ENCODE results near the gene KIAA1549.
"Not testable (repeated sequence)": the region's sequence is repeated elsewhere in the genome, so short reads cannot be mapped to it uniquely, and the experiment has no call there.

KIAA1549 gene

GRCh38 chr7:138804618-138805017, 176.6 kb downstream of the KIAA1549 start:
- DNase-seq = no peak
- in situ Hi-C loops (cut with HindIII; ENCODE audit: low pct_ligation_motif_present, low pct_unique_long_range_greater_than_20kb, low sequenced_read_pairs) = no loop called here

GRCh38 chr7:138802706-138803105, 178.5 kb downstream of the KIAA1549 start:
- in situ Hi-C loops (cut with HindIII; ENCODE audit: low pct_ligation_motif_present, low pct_unique_long_range_greater_than_20kb, low sequenced_read_pairs) = no loop called here
- no peak for DNase-seq

GRCh38 chr7:138801256-138801655, 179.9 kb downstream of the KIAA1549 start:
- in situ Hi-C loops (cut with HindIII; ENCODE audit: low pct_ligation_motif_present, low pct_unique_long_range_greater_than_20kb, low sequenced_read_pairs) = no loop called here
- DNase-seq = no peak

DNA sequence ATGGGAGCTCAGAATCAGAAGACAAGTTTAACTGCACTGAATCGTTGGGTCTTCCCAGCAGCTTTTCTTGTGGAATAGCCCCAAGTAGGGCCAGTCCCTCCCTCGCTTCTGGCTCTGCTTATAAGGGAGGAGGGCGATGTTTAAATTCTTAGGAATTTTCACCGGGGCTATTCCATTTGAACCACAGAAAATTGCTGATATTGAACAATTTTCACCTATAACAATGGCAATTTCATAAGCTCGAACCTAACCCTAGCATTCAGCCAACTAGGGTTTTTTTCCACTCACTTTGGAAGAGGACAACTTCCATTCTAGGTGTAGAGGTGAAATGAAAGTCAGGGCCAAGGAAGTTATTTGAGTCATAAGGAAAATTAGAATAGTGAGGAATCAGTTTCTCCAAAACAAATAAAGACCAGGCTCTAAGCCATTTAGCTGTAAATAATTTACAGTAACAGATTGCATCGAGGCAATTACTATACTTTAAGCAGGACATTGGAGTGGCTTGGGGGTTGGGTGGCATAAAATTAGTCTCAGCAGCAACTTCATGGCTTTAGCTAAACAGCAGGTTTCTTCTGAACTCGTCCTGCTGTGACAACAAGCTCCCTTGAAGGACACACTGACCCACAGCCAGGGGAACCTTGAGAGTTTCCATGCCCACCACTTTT, 181.7 kb downstream of the KIAA1549 start:
- DNase-seq = no peak
- in situ Hi-C loops (cut with HindIII; ENCODE audit: low pct_ligation_motif_present, low pct_unique_long_range_greater_than_20kb, low sequenced_read_pairs) = no loop called here

DNA sequence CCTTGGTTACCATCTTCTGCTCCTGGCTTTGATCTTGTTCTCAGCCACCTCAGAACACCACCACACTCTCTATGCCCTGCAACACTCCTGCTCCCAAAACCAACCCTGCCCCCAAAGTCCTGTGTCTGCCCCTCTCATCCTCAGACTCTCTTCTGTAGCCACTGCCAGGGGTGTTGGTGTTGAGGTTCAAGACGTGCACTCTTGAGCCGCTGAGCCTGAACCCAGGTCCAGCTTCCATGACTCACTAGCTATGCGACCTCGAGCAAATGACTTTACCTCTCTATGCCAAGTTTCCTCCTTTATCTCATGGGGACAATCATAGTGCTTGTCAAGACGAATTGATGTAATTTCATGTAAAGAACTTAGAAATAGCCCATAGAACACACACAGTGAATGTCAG, 182.4 kb downstream of the KIAA1549 start:
- in situ Hi-C loops (cut with HindIII; ENCODE audit: low pct_ligation_motif_present, low pct_unique_long_range_greater_than_20kb, low sequenced_read_pairs) = no loop called here
- DNase-seq = no peak

DNA sequence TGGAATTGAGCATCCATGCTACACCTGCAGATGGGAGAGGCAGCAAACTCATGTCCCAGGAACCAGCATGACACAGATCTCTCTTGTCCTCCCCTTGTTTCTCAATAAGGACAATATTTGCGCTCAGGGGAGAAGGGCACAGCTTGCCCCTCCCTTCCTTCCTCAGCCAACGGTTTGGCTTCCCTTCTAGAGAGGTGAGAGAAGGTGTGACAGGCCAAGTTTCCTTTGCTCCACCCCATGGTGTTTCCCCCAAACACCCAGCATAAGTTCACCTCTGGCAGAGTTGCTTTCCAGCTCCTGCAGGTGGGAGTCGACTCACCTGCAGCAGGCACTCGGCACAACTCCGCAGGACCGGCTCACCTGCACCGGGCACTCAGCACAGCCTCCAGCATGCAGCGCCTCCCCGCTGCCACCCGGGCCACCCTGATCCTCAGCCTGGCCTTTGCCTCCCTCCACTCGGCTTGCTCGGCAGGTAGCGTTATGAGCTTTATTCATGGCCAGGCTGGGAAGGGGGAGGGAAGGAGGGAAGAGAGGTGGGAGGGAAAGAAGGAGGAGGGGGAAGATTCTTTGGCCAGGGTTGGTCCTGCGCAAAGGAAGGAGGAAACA, 183.4 kb downstream of the KIAA1549 start, which contains the start of the genes ATP6V0A4 and TMEM213:
ATP6V0A4 (minus strand) TSS at position 482 of the 606 bp plus-strand sequence. CDS start 26,949 bp downstream, outside the sequence.
TMEM213 (plus strand) TSS at position 280 of the 606 bp plus-strand sequence; CDS start at position 391, 111 bp downstream.
- in situ Hi-C loops (cut with HindIII; ENCODE audit: low pct_ligation_motif_present, low pct_unique_long_range_greater_than_20kb, low sequenced_read_pairs) = no loop called here
- no peak for DNase-seq

DNA sequence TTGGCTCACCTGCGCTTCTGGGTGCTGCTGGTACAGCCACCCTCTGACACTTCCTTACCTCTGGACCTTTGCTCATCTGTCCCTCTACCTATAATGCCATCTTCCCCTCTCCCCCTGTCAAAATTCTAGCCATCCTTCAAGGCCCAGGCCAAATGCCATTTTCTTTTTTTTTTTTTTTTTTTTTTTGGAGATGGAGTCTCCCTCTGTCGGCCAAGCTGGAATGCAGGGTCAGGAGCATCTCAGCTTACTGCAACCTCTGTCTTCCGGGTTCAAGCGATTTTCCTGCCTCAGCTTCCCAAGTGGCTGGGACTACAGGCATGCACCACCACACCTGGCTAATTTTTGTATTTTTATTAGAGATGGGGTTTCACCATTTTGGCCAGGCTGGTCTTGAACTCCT, 184.1 kb downstream of the KIAA1549 start:
- DNase-seq; in situ Hi-C loops (cut with HindIII; ENCODE audit: low pct_ligation_motif_present, low pct_unique_long_range_greater_than_20kb, low sequenced_read_pairs): not testable (repeated sequence)

- DNase-seq = peak; percentile 12
- in situ Hi-C loops (cut with HindIII; ENCODE audit: low pct_ligation_motif_present, low pct_unique_long_range_greater_than_20kb, low sequenced_read_pairs) = no loop called here
Measured at GRCh38 chr7:138796038-138796615, 185.1 kb downstream of the KIAA1549 start.

DNA sequence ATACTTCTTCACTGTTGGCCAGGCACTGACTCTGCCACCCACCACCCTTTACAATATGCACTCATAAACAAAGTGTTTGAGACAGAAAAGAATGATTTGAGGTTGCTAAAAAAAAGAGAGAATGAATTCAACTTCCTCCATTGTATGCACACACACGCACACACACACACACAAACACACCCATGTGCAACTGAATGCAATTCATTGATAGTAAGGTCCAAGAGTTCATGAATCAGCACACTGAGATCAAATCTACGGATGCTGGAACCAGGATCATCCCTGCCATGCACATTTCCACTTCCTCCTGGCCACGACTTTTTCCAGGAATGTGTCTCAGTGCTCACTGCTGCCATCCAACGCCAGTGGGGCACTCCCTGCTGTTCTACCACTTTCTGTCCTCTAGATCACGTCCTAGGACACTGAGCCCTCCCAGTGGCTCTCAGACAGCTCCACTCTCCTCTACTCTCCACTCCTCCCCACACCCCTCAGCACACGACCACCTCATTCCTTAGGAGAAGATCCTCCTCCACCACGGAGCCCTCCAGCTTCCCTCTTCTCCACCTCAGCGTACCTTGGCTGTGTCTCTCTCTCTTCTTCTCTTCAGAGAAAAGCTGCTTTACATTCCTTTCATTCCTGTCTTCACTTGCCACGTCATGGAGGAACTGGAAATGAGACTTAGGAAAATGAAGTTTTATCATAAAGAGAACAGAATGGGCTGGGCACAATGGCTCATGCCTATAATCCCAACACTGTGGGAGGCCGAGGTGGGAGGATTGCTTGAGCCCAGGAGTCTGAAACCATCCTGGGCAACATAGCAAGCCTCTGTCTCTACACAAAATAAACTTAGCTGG, 195.4 kb downstream of the KIAA1549 start:
- in situ Hi-C loops (cut with HindIII; ENCODE audit: low pct_ligation_motif_present, low pct_unique_long_range_greater_than_20kb, low sequenced_read_pairs) = no loop called here
- DNase-seq = peak; percentile 27

GRCh38 chr7:138784692-138785091, 196.5 kb downstream of the KIAA1549 start:
- in situ Hi-C loops (cut with HindIII; ENCODE audit: low pct_ligation_motif_present, low pct_unique_long_range_greater_than_20kb, low sequenced_read_pairs) = no loop called here
- DNase-seq = no peak
